GM23338 (cell line): ENCODE results near the gene C17orf107.
A peak's percentile ranks its signal among the peaks of the same experiment; 100 is the strongest.

ENCODE experiments used
- CREB1 ChIP-seq: fragments of 250-450 bp; sonication (Bioruptor Pico); IDR thresholded peaks from 2 replicates; pipeline ENCODE4 v1.5.0; 2020; ENCODE audit warnings: low read depth, mild to moderate bottlenecking, moderate library complexity
- ETS1 ChIP-seq: IDR thresholded peaks from 2 replicates; pipeline ENCODE4 v1.6.1; 2016; ENCODE audit warnings: antibody characterized with exemption
- EZH2 ChIP-seq: fragments of 200-600 bp; sonication (generic); IDR thresholded peaks from one replicate; pipeline ENCODE4 v1.8.0; 2017; ENCODE audit warnings: antibody characterized with exemption, mild to moderate bottlenecking, low read depth; ENCODE audit not compliant: unreplicated experiment
- EZH2phosphoT487 ChIP-seq: fragments of 200-600 bp; sonication (generic); IDR thresholded peaks from one replicate; pipeline ENCODE4 v1.8.1; 2018; ENCODE audit warnings: antibody characterized with exemption; ENCODE audit not compliant: unreplicated experiment
- JUNB ChIP-seq: IDR thresholded peaks from one replicate; pipeline ENCODE4 v1.6.1; 2016; ENCODE audit warnings: antibody characterized with exemption; ENCODE audit not compliant: unreplicated experiment
- NANOG ChIP-seq: IDR thresholded peaks from 2 replicates; pipeline ENCODE4 v1.6.1; 2016; ENCODE audit warnings: antibody characterized with exemption, borderline replicate concordance
- POLR2AphosphoS5 ChIP-seq: IDR thresholded peaks from 2 replicates; pipeline ENCODE4 v1.6.1; 2016; ENCODE audit warnings: antibody characterized with exemption, low read depth
- REST ChIP-seq: IDR thresholded peaks from one replicate; pipeline ENCODE4 v1.6.1; 2018; ENCODE audit warnings: antibody characterized with exemption; ENCODE audit not compliant: unreplicated experiment
- ZNF114 ChIP-seq: fragments of 250-450 bp; sonication (Bioruptor Pico); IDR thresholded peaks from 2 replicates; pipeline ENCODE4 v1.5.0; 2020; ENCODE audit warnings: mild to moderate bottlenecking, moderate library complexity
- ZNF331 ChIP-seq: fragments of 250-450 bp; sonication (Bioruptor Pico); IDR thresholded peaks from 2 replicates; pipeline ENCODE4 v1.5.0; 2020; ENCODE audit warnings: low read depth, mild to moderate bottlenecking, moderate library complexity
- TF ChIP-seq, protein P1 (sequence below), 2 experiments: fragments of 200-600 bp in 1 of 2; sonication (generic) in 1 of 2; conservative IDR thresholded peaks; 2 replicates each; pipeline versions ENCODE4 v1.5.1 to v1.6.1; 2016 to 2017; ENCODE audit warnings: antibody characterized with exemption in 2 of 2, low read depth in 2 of 2, mild to moderate bottlenecking in 2 of 2, moderate library complexity in 1 of 2
- TF ChIP-seq, protein P2 (sequence below): fragments of 250-450 bp; sonication (Bioruptor Pico); IDR thresholded peaks from 2 replicates; pipeline ENCODE4 v1.5.0; 2020; ENCODE audit warnings: mild to moderate bottlenecking, moderate library complexity

DNA sequence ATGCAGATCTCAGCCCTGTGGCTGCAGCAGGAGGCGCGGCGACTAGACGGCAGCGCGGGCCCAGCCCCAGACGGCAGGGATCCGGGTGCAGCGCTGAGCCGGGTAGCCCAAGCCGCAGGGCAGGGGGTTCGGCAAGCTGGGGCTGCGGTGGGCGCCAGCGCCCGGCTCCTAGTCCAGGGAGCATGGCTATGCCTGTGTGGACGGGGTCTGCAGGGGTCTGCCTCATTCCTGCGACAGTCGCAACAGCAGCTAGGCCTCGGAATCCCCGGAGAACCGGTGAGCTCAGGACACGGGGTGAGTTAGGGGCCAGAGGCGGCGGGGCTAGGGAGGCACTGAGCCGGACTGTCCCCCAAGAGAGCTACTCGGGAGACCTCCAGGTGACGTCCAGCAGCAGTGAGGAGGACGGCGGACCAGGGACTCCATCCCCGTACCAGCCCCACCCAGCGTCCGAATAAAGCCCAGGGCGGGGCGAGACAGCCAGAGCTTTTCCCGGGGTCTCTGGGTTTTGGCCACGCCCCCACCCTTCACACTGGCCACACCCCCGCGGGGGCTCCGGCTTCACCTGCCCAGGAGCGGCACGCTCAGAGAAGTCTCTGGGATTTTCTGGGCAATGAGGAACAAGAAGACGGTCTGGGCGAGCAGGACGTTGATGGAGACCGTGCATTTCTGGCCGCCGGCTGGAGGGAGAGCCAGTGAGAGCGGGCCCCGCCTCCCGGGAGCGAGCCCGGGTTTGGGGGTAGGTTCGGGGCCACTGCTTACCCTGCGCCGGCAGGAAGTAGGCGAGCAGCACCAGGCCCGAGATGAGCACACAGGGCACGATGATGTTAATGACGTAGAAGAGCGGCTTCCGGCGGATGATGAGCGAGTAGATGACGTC, 1.1 kb downstream of the C17orf107 start:
- TF ChIP-seq, protein P1, sequence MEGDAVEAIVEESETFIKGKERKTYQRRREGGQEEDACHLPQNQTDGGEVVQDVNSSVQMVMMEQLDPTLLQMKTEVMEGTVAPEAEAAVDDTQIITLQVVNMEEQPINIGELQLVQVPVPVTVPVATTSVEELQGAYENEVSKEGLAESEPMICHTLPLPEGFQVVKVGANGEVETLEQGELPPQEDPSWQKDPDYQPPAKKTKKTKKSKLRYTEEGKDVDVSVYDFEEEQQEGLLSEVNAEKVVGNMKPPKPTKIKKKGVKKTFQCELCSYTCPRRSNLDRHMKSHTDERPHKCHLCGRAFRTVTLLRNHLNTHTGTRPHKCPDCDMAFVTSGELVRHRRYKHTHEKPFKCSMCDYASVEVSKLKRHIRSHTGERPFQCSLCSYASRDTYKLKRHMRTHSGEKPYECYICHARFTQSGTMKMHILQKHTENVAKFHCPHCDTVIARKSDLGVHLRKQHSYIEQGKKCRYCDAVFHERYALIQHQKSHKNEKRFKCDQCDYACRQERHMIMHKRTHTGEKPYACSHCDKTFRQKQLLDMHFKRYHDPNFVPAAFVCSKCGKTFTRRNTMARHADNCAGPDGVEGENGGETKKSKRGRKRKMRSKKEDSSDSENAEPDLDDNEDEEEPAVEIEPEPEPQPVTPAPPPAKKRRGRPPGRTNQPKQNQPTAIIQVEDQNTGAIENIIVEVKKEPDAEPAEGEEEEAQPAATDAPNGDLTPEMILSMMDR (conservative IDR thresholded peaks at IDR 0.05; ENCODE audit: low read depth in 2 of 2) = no peak
- TF ChIP-seq EZH2phosphoT487 (no peak), REST (no peak), POLR2AphosphoS5 (no peak; the same call in 1 of the 2 replicates), EZH2 (no peak), JUNB (no peak), ZNF114 (CRISPR knock-in tag) (no peak), ETS1 (no peak), CREB1 (CRISPR knock-in tag) (peak; percentile 92), NANOG (no peak), ZNF331 (CRISPR knock-in tag) (no peak)
- TF ChIP-seq, protein P2, sequence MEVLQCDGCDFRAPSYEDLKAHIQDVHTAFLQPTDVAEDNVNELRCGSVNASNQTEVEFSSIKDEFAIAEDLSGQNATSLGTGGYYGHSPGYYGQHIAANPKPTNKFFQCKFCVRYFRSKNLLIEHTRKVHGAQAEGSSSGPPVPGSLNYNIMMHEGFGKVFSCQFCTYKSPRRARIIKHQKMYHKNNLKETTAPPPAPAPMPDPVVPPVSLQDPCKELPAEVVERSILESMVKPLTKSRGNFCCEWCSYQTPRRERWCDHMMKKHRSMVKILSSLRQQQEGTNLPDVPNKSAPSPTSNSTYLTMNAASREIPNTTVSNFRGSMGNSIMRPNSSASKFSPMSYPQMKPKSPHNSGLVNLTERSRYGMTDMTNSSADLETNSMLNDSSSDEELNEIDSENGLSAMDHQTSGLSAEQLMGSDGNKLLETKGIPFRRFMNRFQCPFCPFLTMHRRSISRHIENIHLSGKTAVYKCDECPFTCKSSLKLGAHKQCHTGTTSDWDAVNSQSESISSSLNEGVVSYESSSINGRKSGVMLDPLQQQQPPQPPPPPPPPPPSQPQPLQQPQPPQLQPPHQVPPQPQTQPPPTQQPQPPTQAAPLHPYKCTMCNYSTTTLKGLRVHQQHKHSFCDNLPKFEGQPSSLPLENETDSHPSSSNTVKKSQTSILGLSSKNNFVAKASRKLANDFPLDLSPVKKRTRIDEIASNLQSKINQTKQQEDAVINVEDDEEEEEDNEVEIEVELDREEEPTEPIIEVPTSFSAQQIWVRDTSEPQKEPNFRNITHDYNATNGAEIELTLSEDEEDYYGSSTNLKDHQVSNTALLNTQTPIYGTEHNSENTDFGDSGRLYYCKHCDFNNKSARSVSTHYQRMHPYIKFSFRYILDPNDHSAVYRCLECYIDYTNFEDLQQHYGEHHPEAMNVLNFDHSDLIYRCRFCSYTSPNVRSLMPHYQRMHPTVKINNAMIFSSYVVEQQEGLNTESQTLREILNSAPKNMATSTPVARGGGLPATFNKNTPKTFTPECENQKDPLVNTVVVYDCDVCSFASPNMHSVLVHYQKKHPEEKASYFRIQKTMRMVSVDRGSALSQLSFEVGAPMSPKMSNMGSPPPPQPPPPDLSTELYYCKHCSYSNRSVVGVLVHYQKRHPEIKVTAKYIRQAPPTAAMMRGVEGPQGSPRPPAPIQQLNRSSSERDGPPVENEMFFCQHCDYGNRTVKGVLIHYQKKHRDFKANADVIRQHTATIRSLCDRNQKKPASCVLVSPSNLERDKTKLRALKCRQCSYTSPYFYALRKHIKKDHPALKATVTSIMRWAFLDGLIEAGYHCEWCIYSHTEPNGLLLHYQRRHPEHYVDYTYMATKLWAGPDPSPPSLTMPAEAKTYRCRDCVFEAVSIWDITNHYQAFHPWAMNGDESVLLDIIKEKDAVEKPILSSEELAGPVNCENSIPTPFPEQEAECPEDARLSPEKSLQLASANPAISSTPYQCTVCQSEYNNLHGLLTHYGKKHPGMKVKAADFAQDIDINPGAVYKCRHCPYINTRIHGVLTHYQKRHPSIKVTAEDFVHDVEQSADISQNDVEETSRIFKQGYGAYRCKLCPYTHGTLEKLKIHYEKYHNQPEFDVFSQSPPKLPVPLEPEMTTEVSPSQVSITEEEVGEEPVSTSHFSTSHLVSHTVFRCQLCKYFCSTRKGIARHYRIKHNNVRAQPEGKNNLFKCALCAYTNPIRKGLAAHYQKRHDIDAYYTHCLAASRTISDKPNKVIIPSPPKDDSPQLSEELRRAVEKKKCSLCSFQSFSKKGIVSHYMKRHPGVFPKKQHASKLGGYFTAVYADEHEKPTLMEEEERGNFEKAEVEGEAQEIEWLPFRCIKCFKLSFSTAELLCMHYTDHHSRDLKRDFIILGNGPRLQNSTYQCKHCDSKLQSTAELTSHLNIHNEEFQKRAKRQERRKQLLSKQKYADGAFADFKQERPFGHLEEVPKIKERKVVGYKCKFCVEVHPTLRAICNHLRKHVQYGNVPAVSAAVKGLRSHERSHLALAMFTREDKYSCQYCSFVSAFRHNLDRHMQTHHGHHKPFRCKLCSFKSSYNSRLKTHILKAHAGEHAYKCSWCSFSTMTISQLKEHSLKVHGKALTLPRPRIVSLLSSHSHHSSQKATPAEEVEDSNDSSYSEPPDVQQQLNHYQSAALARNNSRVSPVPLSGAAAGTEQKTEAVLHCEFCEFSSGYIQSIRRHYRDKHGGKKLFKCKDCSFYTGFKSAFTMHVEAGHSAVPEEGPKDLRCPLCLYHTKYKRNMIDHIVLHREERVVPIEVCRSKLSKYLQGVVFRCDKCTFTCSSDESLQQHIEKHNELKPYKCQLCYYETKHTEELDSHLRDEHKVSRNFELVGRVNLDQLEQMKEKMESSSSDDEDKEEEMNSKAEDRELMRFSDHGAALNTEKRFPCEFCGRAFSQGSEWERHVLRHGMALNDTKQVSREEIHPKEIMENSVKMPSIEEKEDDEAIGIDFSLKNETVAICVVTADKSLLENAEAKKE (CRISPR knock-in tag) = no peak
